Activated B cell treated with CpG ODN at 0.5 μM for 24 hours (primary cell): Measurements from ENCODE around the gene NHS. TPM values are rescaled to one million over a fixed set of nuclear protein-coding genes. Genes with fewer than 3 reads are reported as not detected.

Source experiments
- ATAC-seq: fragments of 200-7000 bp; cut with Tn5 transposase; one replicate; pipeline ENCODE4 v1.10.0; 2021; ENCODE audit warnings: low read depth, mild to moderate bottlenecking, moderate library complexity
- CTCF ChIA-PET: fragments of 350-600 bp; sonication (Branson Sonifier 250); formaldehyde crosslinking; loops from one replicate; lab custom pipeline; 2021; ENCODE audit warnings: antibody characterized with exemption; lab: Charles Lee
- POLR2A ChIA-PET: fragments of 350-600 bp; sonication (Branson Sonifier 250); formaldehyde crosslinking; loops from one replicate; lab custom pipeline; 2021; ENCODE audit warnings: antibody characterized with exemption; lab: Charles Lee
- DNase-seq: peaks from one replicate; pipeline ENCODE4 v3.0.0; 2022
- H3K27ac Mint-ChIP-seq: one replicate; pipeline ENCODE4 v1.8.0; 2020; ENCODE audit warnings: mixed read lengths
- H3K27me3 Mint-ChIP-seq: one replicate; pipeline ENCODE4 v1.8.0; 2021; ENCODE audit warnings: mixed read lengths
- H3K36me3 Mint-ChIP-seq: one replicate; pipeline ENCODE4 v1.8.0; 2021; ENCODE audit warnings: low read depth, mixed read lengths
- H3K4me1 Mint-ChIP-seq: one replicate; pipeline ENCODE4 v1.8.0; 2021; ENCODE audit warnings: mixed read lengths
- H3K4me3 Mint-ChIP-seq: one replicate; pipeline ENCODE4 v1.8.0; 2020; ENCODE audit warnings: mild to moderate bottlenecking, mixed read lengths
- H3K9me3 Mint-ChIP-seq: one replicate; pipeline ENCODE4 v1.8.0; 2020; ENCODE audit warnings: mixed read lengths
- intact Hi-C: fragments of 100-400 bp; cut with micrococcal nuclease; formaldehyde crosslinking; loops from one replicate; pipeline ENCODE4 v1.15.1; 2024
- total RNA-seq: library from RNA; stranded (reverse); gene quantifications from 2 replicates; pipeline ENCODE4 v1.2.3, GENCODE V29; 2022
- TF ChIP-seq, protein P1 (sequence below): fragments of 200-600 bp; IDR thresholded peaks from one replicate; pipeline ENCODE4 v1.8.0; 2022; ENCODE audit warnings: antibody characterized with exemption, mild to moderate bottlenecking

Gene NHS
- total RNA-seq, 1 donor from 2014 or later = not detected

DNA sequence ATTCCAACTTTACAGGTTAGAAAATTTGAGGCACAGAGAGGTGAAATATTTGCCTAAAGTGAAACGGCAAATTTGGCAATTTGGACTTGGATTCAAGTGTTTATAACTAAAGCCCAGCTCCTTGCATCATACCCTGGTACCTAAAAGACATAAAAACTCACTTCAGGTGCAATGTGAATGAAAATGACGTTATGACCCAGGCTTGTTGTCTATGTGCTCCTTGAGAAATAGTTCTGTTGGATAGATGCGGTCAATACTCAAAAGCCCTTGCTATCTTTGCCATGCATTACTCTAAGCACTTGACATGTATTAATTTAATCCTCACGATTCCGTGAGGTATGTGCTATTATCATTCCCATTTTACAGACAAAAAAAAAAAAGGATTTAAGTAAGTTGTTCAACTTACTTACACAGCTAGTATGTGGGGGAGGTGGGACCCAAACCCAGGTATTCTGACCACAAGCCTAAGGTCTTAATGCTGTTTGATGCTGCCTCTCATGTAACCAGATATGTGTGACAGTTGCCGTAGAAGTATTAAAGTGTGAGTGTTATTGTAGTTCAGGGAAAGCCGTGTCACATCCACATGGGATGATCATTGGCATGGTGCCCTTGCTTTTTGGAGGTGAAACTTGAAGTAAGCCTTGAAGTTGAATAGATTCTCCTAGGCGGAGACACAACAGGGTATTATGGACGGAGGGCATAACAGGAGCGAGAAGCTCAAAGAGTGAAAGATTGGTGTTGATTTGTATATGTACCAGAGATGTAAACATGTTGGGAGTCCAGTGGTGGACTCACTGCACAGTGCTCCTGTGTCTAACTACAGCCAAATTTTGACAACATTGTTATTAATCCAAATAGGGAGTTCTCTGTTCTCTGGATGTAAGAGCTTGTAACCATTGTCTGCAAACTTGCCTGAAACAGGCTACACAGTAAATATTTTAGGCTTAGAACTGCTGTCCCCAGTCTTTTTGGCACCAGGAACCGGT lies 365.4 kb downstream of the NHS start:
- H3K27me3 Mint-ChIP-seq = no peaks in the 10 kb centered on the region
- CTCF ChIA-PET = no interaction called here

DNA sequence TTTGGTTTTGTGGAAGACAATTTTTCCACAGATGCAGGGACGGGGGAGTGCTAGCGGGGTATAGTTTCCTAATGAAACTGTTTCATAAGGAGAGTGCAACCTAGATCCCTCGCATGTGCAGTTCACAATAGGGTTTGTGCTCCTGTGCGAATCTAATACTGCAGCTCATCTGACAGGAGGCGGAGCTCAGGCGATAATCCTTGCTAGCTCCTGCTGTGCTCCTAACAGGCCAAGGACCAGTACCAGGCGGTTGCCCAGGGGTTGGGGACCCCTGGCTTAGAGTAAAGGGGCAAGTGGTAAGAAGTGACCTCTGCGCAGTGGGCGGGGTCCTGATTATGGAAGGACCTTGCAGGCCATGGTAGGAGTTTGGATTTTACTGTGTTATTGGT lies 366.1 kb downstream of the NHS start:
- TF ChIP-seq, protein P1, sequence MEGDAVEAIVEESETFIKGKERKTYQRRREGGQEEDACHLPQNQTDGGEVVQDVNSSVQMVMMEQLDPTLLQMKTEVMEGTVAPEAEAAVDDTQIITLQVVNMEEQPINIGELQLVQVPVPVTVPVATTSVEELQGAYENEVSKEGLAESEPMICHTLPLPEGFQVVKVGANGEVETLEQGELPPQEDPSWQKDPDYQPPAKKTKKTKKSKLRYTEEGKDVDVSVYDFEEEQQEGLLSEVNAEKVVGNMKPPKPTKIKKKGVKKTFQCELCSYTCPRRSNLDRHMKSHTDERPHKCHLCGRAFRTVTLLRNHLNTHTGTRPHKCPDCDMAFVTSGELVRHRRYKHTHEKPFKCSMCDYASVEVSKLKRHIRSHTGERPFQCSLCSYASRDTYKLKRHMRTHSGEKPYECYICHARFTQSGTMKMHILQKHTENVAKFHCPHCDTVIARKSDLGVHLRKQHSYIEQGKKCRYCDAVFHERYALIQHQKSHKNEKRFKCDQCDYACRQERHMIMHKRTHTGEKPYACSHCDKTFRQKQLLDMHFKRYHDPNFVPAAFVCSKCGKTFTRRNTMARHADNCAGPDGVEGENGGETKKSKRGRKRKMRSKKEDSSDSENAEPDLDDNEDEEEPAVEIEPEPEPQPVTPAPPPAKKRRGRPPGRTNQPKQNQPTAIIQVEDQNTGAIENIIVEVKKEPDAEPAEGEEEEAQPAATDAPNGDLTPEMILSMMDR = no peak
- no peak for ATAC-seq
- Mint-ChIP-seq H3K27me3 (no peaks in the 10 kb centered on the region), H3K4me1 (peaks cover 15% of the 10 kb centered on the region), H3K36me3 (no peaks in the 10 kb centered on the region), H3K9me3 (no peaks in the 10 kb centered on the region), H3K4me3 (no peak overlapping the region), H3K27ac (no peak overlapping the region)
- ChIA-PET POLR2A (no interaction called here), CTCF (interaction anchor here (0.6 kb wide), 1 partner anchor 8 kb away, joined by 3 read pairs; no protein-coding TSS in a partner anchor)
- no peak for DNase-seq
- intact Hi-C loops = no loop called here

More for the DNA sequence above, 365.4 kb downstream of the NHS start:
- Mint-ChIP-seq H3K4me1 (peaks cover 15% of the 10 kb centered on the region), H3K27ac (no peak overlapping the region), H3K9me3 (no peaks in the 10 kb centered on the region), H3K36me3 (no peaks in the 10 kb centered on the region), H3K4me3 (no peak overlapping the region)
- POLR2A ChIA-PET = no interaction called here
- ATAC-seq (no peak), DNase-seq (no peak)
- intact Hi-C loops = no loop called here
- TF ChIP-seq, protein P1 = no peak

DNA sequence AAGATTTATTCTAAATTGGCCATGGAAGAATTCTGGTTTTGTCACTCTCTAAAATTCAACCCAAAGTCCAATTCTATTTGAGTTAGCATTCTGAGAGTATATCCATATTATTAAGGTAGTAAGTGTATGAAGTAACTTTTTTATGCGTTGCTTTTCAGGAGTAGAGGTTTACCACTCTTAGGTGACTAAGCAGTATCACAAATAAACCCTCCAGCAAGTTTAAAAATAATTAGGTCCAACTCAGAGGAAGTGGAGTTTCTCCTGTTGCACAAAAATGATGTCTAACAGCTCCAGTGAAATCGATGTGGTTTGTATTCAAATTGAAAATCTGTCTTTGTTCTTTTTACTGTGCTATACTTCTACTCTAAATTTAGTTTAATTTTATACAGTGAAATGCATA lies 368.9 kb downstream of the NHS start:
- ATAC-seq (no peak), DNase-seq (no peak)
- TF ChIP-seq, protein P1 = no peak
- POLR2A ChIA-PET = no interaction called here
- H3K9me3 Mint-ChIP-seq = no peaks in the 10 kb centered on the region
- intact Hi-C loops = no loop called here
- CTCF ChIA-PET = no interaction called here
- no peak overlapping the region for H3K27ac Mint-ChIP-seq
- H3K36me3 Mint-ChIP-seq = no peaks in the 10 kb centered on the region
- H3K27me3 Mint-ChIP-seq = no peaks in the 10 kb centered on the region
- peaks cover 6% of the 10 kb centered on the region for H3K4me1 Mint-ChIP-seq
- H3K4me3 Mint-ChIP-seq = no peak overlapping the region

DNA sequence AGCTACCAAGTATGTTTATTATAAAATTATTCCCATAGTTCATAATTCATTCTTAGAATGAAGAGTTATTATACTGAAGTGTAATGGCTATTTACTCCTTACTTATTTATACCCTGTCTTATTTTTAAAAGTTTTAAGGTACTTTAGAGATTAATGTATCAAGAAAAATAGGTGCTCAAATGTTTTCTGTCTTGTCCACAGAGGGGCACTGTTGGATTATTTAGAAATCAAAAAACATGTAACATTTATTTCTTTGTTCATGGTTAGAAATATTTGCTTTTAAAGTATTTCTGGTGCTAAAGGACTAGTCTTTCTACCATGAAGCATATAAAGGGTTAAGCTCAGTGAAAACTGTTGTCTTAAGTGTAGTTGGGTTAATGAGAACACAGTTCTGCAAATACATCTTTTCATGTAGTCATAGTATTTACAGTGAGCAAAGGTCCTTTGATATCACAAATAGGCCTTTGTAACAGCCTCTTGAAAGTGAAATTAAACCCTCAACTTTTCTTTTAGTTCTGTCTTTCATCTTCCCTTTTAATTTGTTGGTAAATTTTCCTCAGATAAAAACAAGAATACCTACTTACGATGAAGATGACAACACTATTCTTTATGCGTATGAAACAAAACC lies 370.0 kb downstream of the NHS start:
- ATAC-seq = no peak
- Mint-ChIP-seq H3K27me3 (no peaks in the 10 kb centered on the region), H3K27ac (no peak overlapping the region), H3K4me3 (no peak overlapping the region), H3K4me1 (no peaks in the 10 kb centered on the region), H3K36me3 (peaks cover 2% of the 10 kb centered on the region), H3K9me3 (no peaks in the 10 kb centered on the region)
- ChIA-PET POLR2A (interaction anchor here (0.6 kb wide), 1 partner anchor 931 kb away, joined by 4 read pairs; no protein-coding TSS in a partner anchor), CTCF (no interaction called here)
- TF ChIP-seq, protein P1 = no peak
- DNase-seq = no peak
- intact Hi-C loops = no loop called here

DNA sequence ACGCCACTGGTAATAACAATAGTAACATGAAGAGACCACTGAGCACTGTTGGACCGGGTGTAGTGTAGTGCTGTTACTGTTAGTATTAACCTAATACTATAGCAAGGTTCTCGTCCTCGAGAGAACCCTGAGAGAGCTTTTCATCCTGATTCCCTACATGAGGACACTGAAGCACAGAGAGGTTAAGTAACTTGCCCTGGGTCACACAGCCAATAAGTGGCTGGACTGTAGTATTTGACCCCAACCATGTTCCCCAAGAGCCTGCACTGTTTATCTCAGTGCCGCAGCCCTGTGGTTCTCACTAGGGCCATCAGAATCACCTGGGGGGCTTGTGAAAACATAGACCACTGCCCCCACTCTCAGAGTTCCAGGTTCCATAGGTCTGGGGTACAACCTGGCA lies 372.7 kb downstream of the NHS start:
- Mint-ChIP-seq H3K27me3 (no peaks in the 10 kb centered on the region), H3K4me1 (no peaks in the 10 kb centered on the region), H3K36me3 (peaks cover 9% of the 10 kb centered on the region), H3K4me3 (no peak overlapping the region), H3K9me3 (no peaks in the 10 kb centered on the region), H3K27ac (no peak overlapping the region)
- DNase-seq = no peak
- no peak for ATAC-seq
- CTCF ChIA-PET = no interaction called here
- POLR2A ChIA-PET = no interaction called here
- TF ChIP-seq, protein P1 = no peak
- intact Hi-C loops = no loop called here
